ENCODE measurements around the gene MTX3. TPM values are rescaled to one million over a fixed set of nuclear protein-coding genes. Genes with fewer than 3 reads are reported as not detected.

MTX3 gene
- total RNA-seq, 2 donors from 2014 or later = 10.4 to 23.4 TPM

DNA sequence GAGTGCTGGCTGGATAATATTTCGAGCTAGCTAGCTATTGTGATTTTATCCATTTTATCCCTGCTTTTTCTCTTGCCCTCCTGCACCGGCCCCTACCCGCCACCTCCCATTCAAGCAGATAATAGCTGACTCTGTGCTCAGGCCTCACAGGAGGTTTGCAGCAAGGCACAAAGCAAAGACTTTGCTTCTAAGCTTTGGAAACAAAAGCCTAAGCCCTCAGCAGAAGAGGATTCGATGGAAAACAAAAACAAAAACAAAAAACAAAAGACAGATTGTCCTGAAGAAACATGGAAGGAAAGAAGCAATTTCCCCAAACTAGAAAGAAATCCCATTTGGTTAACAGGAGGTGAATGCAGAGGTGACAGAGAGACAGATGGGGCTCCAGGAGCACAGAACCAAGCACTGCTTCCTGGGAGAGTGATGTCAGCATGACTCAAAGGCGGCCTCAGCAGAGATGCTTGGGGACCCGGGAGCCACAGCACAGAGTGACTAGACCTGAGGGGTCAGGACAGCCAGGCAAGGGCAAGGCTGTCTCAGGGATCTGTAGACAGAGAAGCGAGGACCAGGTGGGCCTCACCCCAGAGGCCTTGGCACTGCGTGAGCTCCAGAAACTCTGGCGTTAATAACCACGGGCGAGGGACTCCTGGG lies 28.4 kb downstream of the MTX3 start:
- H3K27ac Mint-ChIP-seq = peak overlapping the region in 1 of 2 donors; percentile 94

DNA sequence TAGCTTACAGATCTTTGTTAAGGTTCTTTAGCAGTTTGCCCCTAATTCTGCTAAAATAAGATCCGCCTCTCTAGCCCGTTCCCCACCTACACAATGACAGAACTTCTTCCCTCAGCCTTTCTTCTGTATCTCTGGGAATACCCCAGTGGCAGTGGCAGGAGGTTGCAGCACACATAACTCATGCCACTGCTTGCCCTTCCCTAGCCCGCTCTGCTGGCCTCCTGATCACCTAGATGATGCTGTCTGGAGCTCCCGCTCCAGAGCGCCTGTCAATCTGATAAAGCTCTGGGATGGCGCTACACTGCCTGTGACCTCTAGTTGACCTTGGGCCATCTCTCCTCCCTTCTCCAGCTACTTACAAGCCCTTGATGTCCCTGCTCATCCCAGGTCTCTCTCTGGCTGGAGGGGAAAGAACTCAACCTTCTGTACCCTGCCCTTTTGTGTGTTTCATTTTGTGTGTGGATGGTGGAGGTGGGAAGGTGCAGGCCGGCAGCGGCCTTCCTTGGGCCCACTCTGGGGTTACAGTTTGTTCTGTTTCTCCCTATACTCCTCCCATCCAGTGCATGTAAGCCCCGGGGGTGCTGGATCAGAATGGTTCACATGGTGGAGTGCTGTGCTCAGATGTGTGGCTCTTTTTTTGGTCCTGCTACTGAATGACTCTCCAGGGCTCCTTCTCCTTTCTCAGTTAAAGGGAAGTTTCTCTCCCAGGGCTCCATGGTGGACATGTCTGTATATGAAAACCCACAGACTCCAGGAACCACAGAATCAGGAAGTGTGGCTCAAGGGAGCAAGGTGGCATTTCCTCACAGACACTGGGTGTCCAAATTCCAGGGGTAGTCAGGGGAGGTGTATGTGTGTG lies 29.1 kb downstream of the MTX3 start:
- Mint-ChIP-seq H3K27ac (no peak overlapping the region), H3K9me3 (no peaks in the 10 kb centered on the region)

More for the DNA sequence above, 28.4 kb downstream of the MTX3 start:
- H3K9me3 Mint-ChIP-seq = no peaks in the 10 kb centered on the region
- peak; percentile 81 to 89 for ATAC-seq
- peaks cover 0 to 5% of the 10 kb centered on the region in 2 donors for H3K36me3 Mint-ChIP-seq
- peak in 1 of 2 donors; percentile 43 for DNase-seq (ENCODE audit: low spot score in 2 of 2)

DNA sequence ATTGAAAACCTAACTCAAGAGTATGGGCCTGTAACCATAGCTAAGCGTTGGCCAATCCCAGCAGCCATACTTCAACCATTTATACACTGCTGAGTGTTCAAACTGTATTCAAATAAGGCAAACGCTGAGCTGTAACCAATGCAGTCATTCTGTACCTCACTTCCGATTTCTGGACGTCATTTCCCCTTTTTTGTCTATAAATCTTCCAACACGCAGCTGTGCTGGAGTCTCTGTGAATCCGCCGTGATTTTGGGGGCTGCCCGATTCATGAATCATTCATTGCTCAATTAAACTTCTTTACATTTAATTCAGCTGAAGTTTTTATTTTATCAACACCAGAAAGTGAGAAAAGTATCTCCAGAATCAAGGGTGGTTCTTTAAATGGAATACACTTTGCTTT lies 31.7 kb downstream of the MTX3 start:
- Mint-ChIP-seq H3K9me3 (no peaks in the 10 kb centered on the region), H3K36me3 (no peaks in the 10 kb centered on the region), H3K27ac (peak overlapping the region in 1 of 2 donors; percentile 33)
- DNase-seq (ENCODE audit: low spot score in 2 of 2) = no peak
- no peak for ATAC-seq

More for the DNA sequence above, 29.1 kb downstream of the MTX3 start:
- DNase-seq (ENCODE audit: low spot score in 2 of 2) = no peak
- H3K36me3 Mint-ChIP-seq = peaks cover 0 to 5% of the 10 kb centered on the region in 2 donors
- ATAC-seq = no peak

DNA sequence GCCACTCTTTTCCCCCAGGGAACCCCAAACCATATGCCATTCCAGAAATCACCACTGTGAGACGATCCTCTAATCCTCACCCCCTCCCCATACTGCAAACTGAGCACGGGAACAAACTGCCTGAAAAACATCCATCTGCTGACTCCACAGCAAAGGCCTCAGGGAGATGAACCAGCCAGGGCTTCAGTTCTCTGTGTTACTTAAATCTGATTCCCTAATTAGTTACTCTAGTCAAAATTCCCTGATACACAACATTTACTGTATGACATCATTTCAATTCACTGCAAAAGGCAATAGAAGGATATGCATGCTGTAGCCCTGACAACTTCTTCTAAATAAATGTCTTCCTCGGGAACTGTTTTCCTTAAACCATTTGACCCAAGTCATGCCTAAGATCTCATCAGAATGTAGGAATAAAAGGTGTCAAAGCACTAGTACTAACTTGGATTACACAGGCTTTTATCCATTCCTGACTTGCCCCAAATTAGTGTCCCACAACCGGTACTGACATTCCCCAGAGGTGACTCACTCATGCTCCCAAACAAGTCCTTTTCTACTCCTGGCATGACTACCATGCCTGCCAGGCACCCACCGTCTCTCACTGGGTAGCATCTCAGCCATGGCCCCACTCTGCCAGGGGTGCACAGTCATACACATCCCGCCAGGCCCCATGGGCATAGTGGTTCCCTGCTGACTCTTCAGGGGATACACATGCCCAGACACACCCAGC lies 35.0 kb downstream of the MTX3 start:
- no peak for ATAC-seq
- no peak for DNase-seq (ENCODE audit: low spot score in 2 of 2)
- no peaks in the 10 kb centered on the region for H3K36me3 Mint-ChIP-seq
- no peak overlapping the region for H3K27ac Mint-ChIP-seq
- H3K9me3 Mint-ChIP-seq = no peaks in the 10 kb centered on the region

DNA sequence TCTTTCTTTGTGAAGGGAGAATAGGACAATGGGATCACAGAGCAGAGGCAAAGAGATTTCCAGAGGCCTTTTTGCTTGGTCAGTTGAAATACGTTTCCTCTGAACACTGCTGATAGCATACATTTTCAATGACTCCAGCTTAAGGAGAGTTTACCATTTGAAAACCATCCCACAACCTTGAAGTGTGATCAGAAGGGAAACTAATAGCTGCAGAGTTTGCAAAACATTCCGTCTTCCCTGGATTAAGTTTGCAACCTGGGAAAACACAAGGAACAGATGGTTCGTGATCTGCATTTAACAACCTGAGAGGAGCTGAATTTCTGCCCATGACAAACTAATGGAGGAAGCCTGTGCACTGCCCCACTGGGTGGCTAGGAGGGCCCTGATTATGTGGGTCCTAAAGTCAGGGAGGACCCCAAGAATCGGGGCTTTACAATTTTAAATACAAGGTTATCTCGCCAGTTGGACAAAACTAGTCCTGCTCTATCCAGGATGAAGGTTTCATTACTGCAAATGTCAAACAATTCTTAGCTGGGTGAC lies 35.6 kb downstream of the MTX3 start:
- Mint-ChIP-seq H3K9me3 (no peaks in the 10 kb centered on the region), H3K27ac (no peak overlapping the region)
- no peak for ATAC-seq

DNA sequence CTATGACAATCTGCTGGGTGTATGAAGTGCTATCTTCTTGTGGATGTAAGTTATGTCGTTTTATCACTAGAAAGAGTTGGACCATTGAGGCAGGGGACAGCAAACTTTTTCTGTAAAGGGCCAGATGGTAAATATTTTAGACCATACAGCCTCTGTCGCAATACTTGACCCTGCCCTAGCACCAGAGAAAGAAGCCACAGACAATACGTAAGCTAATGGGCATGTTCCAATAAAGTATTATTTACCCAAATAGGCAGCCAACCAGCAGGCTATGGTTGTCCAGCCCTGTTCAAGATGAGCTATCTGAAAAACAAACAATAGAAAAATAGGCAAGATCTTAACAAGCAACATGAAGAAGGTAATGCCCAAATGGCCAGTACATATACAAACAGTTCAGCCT lies 36.4 kb downstream of the MTX3 start:
- ATAC-seq (no peak), DNase-seq (ENCODE audit: low spot score in 2 of 2) (no peak)
- H3K9me3 Mint-ChIP-seq = no peaks in the 10 kb centered on the region
- no peak overlapping the region for H3K27ac Mint-ChIP-seq
- H3K36me3 Mint-ChIP-seq = no peaks in the 10 kb centered on the region

More for the DNA sequence above, 35.6 kb downstream of the MTX3 start:
- no peak for DNase-seq (ENCODE audit: low spot score in 2 of 2)
- no peaks in the 10 kb centered on the region for H3K36me3 Mint-ChIP-seq

DNA sequence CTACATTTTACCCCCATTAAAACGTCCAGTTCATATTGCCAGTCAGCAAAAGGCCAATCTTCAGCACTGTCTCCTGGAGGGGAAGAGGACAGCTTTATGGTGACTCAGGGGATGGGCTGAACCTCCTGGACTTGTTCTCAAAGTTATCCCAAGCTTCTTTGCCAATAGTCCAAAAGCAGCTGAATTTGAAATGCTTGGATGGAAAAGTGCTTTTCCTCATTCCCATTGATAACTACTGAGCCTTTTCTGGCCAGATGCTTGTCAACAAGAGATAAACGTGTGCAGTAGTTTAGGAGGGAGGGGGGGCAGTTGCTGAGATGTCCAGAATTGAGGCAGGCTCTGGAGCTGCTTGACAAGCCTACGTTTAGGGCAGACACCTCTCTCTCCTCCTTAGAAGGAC lies 43.5 kb downstream of the MTX3 start:
- Mint-ChIP-seq H3K27ac (no peak overlapping the region), H3K36me3 (no peaks in the 10 kb centered on the region), H3K9me3 (no peaks in the 10 kb centered on the region)
- DNase-seq (ENCODE audit: low spot score in 2 of 2) (no peak), ATAC-seq (no peak)

DNA sequence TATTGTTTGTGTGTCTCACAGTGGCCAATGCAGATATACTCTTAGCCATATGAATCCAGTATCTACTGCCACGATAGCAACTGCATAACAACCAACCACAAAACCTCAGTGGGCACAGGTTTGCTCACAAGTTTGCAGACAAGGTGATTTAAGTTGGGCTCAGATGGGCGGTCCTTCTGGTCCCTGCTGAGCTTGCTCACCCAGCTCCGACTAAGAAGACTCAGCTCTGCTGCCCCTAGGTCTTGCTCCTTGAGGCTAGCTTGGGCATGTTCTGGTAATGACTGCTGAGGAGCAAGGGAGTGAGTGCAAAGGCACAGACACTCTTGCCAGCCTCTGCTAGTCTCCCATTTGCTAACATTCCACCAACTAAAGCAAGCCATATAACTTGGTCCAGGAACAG lies 52.6 kb downstream of the MTX3 start:
- H3K36me3 Mint-ChIP-seq = no peaks in the 10 kb centered on the region
- H3K9me3 Mint-ChIP-seq = no peaks in the 10 kb centered on the region
- H3K27ac Mint-ChIP-seq = peak overlapping the region in 1 of 2 donors; percentile 56
- DNase-seq (ENCODE audit: low spot score in 2 of 2) (peak in 1 of 2 donors; percentile 6), ATAC-seq (peak; percentile 81 to 84)

DNA sequence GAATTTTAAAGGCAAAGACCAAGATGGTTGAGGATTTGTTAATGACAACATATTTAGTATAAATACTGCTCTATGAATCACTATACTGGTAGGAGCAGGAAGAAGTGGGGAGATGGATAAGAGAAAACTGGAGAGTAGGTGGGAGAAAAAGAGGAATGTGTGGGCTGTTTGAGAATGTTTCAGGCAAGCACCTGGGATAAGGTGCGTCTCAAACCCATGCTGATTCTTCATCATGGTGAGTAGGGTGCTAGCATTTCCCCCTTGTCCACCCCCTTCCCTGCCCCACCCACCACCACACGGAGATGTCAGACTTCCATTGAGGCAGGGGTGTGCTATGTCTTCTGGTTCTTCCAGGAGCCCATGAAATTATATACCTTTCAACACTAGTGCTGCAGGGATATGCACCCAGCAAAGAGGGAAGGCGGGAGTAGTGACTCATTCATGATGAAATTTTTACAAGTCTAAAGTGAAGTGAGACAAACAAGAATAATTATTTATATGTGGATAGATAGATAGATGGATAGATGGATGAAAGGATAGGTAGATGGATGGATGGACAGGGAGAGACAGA lies 54.3 kb downstream of the MTX3 start:
- no peak for ATAC-seq

DNA sequence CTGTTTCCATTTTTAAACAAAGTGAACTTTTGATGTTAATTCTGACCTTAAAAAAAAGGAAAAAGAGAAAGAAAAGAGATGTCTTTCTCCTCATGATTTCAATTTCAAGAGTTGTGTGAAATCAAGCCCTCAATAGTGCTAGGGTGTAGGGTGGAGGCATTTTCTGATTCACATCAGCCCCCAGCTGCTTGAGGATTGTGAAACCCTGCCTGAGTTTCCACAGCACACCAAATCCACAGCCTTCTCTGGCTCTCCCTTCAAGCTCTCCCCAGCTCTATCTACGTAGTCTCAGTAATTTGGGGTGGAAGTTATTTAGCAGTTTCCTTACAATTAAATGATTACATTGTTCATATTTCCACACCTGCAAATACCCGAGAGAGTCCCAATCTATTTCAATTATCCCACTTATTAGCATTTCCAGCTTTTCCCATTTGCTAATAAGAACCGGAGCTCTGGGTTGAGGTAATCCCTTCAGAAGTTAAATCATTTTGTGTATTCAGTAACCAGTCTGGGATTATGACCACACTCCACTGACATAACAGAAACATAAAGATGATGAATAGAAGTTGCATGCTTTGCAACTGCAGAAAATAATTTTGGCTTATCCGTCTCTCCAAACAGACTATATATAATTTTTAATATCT lies 54.9 kb downstream of the MTX3 start:
- Mint-ChIP-seq H3K27ac (no peak overlapping the region), H3K36me3 (no peaks in the 10 kb centered on the region), H3K9me3 (no peaks in the 10 kb centered on the region)
- DNase-seq (ENCODE audit: low spot score in 2 of 2) (no peak), ATAC-seq (no peak)

More for the DNA sequence above, 54.3 kb downstream of the MTX3 start:
- Mint-ChIP-seq H3K27ac (no peak overlapping the region), H3K9me3 (no peaks in the 10 kb centered on the region), H3K36me3 (no peaks in the 10 kb centered on the region)
- no peak for DNase-seq (ENCODE audit: low spot score in 2 of 2)

DNA sequence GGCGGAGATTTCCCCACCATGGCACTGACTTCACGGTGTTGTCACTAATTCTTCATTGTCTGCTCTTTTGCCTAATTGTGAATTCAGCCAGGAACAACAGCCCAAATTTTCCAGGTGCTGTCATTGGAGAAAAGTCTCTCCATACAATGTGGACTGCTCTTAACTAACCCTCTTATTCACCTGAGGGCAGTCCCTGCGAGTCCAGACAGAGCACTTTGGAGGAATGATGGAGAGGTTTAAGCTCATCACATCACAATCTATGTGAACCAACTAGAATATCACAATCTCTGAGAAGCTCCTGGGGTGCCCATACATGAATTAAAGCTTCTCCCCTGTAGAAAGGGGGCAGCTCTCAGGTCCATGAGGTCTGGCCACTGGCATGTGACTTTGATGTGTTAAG lies 56.4 kb downstream of the MTX3 start:
- H3K36me3 Mint-ChIP-seq = no peaks in the 10 kb centered on the region
- no peak overlapping the region for H3K27ac Mint-ChIP-seq
- H3K9me3 Mint-ChIP-seq = no peaks in the 10 kb centered on the region
- DNase-seq (ENCODE audit: low spot score in 2 of 2) = no peak
- ATAC-seq = no peak

DNA sequence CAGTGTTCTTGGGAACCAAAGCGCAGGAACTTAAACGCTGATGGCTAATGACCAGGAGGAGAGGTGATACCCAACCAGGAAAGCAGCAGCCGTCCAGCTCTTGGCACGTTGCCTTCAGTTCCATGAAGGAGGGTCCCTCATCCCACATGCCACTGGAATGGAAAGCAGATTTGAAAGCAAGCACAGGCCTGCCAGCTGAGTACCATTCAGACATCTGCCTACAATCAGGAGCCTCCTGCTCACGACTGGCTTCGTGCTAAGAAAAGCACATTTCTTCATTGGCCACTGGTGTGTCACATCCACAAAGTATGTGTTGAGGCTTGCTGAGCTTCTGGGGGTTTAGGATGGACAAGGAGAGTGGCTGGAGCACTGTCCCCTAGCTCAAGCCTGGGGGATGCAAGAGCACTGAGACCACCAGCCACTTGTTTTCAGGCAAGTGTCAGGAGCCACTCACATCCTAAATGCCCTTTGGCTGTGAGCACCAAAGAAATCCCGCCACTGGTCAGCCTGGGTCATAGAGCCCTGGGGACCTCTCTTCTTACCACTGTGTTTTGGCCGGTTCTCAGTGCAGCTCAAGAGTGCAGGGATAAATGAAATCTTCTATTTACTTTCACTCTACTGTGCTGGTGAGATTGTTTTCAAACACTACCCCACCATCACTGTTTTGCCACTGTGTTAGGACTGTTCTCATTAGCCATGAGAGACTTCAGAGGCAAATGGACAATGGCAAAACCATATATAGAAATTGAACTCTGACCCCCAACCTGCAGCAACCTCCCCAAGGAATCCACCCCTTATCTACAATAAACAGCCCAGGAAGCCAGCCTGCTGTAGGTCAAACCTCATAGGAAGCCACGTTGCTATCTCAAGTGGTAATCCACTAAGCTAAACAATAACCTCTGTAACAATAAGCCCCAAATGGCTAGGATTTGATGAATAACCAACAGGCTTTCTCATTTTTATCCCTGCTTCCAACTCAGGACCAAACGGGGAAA lies 58.3 kb downstream of the MTX3 start:
- H3K36me3 Mint-ChIP-seq = no peaks in the 10 kb centered on the region
- H3K27ac Mint-ChIP-seq = no peak overlapping the region
- no peak for ATAC-seq
- H3K9me3 Mint-ChIP-seq = no peaks in the 10 kb centered on the region
- no peak for DNase-seq (ENCODE audit: low spot score in 2 of 2)

DNA sequence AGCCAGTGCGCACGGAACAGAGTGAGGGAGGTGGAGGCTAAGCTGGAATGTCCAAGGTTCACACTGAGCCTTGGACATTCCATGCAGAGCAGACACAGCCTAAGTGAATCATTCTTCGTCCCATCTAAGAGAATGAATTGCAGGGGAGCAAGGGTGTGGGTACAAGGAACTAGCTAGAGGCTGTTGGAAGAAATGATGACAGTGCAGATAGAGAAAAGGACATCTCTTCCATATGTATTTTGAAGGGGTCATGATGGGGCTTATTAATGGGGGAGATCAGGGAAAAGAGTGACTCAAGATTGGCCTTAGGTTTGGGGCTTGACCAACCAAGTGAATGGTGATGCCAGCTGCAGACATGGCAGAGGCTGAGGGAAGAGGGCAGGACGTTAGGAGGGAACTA lies 59.2 kb downstream of the MTX3 start:
- DNase-seq (ENCODE audit: low spot score in 2 of 2) (no peak), ATAC-seq (no peak)
- H3K27ac Mint-ChIP-seq = no peak overlapping the region
- no peaks in the 10 kb centered on the region for H3K36me3 Mint-ChIP-seq
- no peaks in the 10 kb centered on the region for H3K9me3 Mint-ChIP-seq

DNA sequence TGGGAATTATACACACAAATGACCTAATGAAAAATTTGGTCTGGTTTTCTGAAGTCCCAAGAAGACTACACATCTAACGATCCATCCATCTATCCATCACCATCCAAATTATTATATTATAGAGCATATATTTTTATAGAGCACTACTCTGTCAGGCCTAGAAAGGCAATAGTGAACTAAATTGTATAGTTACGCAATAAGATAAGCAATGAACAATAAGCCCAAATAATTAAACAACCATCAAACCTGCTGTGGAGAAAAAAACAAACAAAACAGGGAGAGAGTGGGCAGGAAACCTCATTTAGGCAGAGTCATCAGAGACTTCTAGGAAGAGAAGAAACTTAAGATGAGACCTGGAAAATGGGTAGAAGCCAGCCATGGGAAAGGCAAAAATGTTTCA lies 59.7 kb downstream of the MTX3 start:
- no peak overlapping the region for H3K27ac Mint-ChIP-seq
- no peak for DNase-seq (ENCODE audit: low spot score in 2 of 2)
- H3K9me3 Mint-ChIP-seq = no peaks in the 10 kb centered on the region
- no peak for ATAC-seq
- no peaks in the 10 kb centered on the region for H3K36me3 Mint-ChIP-seq

DNA sequence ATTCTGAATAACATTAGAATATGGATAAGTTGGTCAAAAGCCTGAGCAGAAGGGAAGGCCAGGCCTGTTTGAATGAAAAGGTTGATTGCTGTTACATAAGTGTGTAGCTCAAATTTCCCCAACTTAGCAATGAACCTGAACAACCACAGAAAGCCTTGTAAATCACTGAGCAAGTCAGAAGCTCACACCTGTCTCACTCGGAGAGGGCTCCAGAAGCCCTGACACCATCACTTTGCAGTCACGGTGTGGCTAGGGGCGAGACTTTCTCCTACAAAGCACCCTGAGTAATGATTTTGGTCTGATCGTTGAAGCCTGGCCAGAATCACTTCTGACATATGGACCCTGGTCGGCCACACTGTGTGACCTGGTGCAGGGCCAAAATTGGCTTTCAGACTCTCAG lies 62.0 kb downstream of the MTX3 start:
- no peak overlapping the region for H3K27ac Mint-ChIP-seq
- DNase-seq (ENCODE audit: low spot score in 2 of 2) = no peak
- no peaks in the 10 kb centered on the region for H3K36me3 Mint-ChIP-seq
- no peak for ATAC-seq
- H3K9me3 Mint-ChIP-seq = no peaks in the 10 kb centered on the region

Measured in activated naive CD4-positive, alpha-beta T cell treated with anti-CD3 and anti-CD28 coated beads, Interleukin-2, amount 50 U/mL, for 72 hours (primary cell).